Tibial artery (tissue), 4 donors: ENCODE data around the gene CLK4.
A peak's percentile ranks its signal among the peaks of the same experiment; 100 is the strongest.

Source experiments
- DNase-seq, 2 donors: peaks; one replicate each; pipeline ENCODE4 v3.0.0-alpha.2; 2019
- H3K27ac ChIP-seq, 2 donors: fragments of 200-600 bp; sonication (generic) in 1 of 2; 1 replicate in 1 of 2; 2 replicates in 1 of 2; pipeline ENCODE4 v1.5.1; 2018 to 2019; ENCODE audit warnings: mild to moderate bottlenecking in 1 of 2
- H3K27me3 ChIP-seq, 2 donors: fragments of 200-600 bp; sonication (generic) in 1 of 2; one replicate each; pipeline versions ENCODE4 v1.5.1 to v1.6.0; 2016 to 2019
- H3K36me3 ChIP-seq, 3 donors: fragments of 200-600 bp; sonication (generic) in 2 of 3; one replicate each; pipeline ENCODE4 v1.5.1; 2016 to 2019; ENCODE audit warnings: mild to moderate bottlenecking in 2 of 3
- H3K4me1 ChIP-seq, 4 donors: fragments of 200-600 bp; sonication (generic) in 2 of 4; 1 replicate in 3 of 4; 2 replicates in 1 of 4; pipeline ENCODE4 v1.5.1; 2016 to 2019
- H3K4me3 ChIP-seq, 2 donors: fragments of 200-600 bp; sonication (generic) in 1 of 2; 1 replicate in 1 of 2; 2 replicates in 1 of 2; pipeline ENCODE4 v1.5.1; 2018 to 2019; ENCODE audit warnings: mild to moderate bottlenecking in 2 of 2
- H3K9me3 ChIP-seq, 3 donors: fragments of 200-600 bp; sonication (generic) in 1 of 3; one replicate each; pipeline ENCODE4 v1.5.1; 2016 to 2019
- intact Hi-C: fragments of 100-400 bp; cut with DNase I; formaldehyde crosslinking; loops from one replicate; pipeline ENCODE4 v1.15.0; 2023; ENCODE audit warnings: low total_unique reads
- TF ChIP-seq, protein P1 (sequence below), 2 experiments: fragments of 200-600 bp in 1 of 2; fragments of 450-650 bp in 1 of 2; IDR thresholded peaks; one replicate each; pipeline ENCODE4 v1.5.1; 2017 to 2019; ENCODE audit warnings: antibody characterized with exemption in 2 of 2, mild to moderate bottlenecking in 1 of 2, moderate library complexity in 1 of 2

CLK4 gene

DNA sequence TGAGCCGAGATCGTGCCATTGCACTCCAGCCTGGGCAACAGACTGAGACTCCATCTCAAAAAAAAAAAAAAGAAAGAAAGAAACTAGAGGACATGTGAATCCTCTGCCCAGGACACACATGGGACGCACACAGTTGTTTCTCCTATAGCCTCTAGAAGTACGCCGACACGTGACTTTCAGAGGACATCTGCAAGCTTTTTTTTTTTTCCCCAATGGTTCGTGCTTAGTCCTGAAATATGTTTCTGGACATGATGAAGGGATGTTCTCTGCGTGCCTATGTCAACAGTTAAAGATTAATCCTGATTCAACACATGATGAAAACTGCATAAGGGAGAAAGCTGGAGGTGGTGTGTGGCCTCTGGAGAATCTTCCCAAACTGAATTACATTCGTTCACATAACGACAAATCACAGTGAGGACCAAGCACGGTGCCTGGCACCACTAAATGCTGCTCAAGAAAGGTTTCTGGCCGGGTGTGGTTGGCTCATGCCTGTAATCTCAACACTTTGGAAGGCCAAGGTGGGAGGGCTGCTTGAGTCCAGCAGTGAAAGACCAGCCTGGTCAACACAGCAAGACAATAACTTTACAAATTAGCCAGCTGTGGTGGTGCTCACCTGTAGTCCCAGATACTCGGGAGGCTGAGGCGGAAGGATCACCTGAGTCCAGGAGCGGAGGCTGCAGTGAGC, 46.4 kb downstream of the CLK4 start:
- TF ChIP-seq, protein P1, sequence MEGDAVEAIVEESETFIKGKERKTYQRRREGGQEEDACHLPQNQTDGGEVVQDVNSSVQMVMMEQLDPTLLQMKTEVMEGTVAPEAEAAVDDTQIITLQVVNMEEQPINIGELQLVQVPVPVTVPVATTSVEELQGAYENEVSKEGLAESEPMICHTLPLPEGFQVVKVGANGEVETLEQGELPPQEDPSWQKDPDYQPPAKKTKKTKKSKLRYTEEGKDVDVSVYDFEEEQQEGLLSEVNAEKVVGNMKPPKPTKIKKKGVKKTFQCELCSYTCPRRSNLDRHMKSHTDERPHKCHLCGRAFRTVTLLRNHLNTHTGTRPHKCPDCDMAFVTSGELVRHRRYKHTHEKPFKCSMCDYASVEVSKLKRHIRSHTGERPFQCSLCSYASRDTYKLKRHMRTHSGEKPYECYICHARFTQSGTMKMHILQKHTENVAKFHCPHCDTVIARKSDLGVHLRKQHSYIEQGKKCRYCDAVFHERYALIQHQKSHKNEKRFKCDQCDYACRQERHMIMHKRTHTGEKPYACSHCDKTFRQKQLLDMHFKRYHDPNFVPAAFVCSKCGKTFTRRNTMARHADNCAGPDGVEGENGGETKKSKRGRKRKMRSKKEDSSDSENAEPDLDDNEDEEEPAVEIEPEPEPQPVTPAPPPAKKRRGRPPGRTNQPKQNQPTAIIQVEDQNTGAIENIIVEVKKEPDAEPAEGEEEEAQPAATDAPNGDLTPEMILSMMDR (IDR thresholded peaks at IDR 0.05), result no peak
- intact Hi-C loops, result loop anchor here (10.0 kb wide), 1 partner anchor 306 kb away; no protein-coding TSS in a partner anchor
- Histone ChIP-seq H3K4me3 (no peak overlapping the region), H3K9me3 (no peaks in the 10 kb centered on the region), H3K4me1 (peaks cover 0 to 10% (median 4%) of the 10 kb centered on the region in 4 donors), H3K27me3 (peaks cover 0 to 41% of the 10 kb centered on the region in 2 donors), H3K36me3 (no peaks in the 10 kb centered on the region), H3K27ac (no peak overlapping the region)
- no peak for DNase-seq

DNA sequence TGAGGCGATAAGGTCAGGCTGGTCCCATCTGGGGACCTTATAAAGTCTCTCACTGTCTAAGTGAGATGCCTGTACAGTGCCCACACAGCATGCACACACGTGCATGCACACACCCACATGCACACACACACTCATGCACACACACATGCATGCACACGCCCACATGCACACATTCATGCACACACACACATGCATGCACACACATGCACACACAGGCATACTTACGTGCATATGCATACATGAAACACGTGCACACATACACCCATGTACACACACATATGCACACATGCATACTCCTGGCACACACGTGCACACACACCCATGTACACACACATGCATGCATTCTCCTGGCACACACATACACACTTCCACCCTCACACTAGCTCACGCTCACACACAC, 48.9 kb downstream of the CLK4 start:
- Histone ChIP-seq H3K9me3 (peaks cover 0 to 3% (median 0%) of the 10 kb centered on the region in 3 donors), H3K27me3 (peaks cover 0 to 50% of the 10 kb centered on the region in 2 donors), H3K4me3 (no peak overlapping the region), H3K27ac (no peak overlapping the region), H3K36me3 (no peaks in the 10 kb centered on the region), H3K4me1 (peaks cover 0 to 10% (median 4%) of the 10 kb centered on the region in 4 donors)
- no peak for DNase-seq
- TF ChIP-seq, protein P1 (IDR thresholded peaks at IDR 0.05), result no peak
- intact Hi-C loops, result no loop called here

DNA sequence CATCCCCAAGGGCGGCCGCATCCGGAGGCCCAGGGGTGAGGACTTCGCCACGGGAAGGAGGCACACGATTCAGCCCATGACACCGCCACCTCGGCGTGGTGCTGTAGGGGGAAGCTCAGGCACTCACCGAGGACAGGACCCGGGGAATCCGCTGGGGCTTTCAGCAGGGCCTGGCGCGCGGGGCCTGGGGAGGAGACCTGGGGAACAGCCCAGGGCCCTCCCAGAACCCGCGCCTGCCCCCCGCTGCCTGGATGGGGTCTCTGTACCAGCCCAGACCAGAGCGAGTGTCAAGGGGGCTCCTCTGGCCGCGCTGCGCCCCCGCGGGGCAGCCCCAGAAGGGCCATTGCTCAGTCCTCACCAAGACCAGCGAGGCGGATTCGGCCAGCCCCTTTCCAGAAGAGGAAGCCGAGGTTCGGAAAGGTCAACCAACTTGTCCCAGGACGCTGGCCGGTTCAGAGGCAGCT, 49.4 kb downstream of the CLK4 start:
- Histone ChIP-seq H3K27me3 (peaks cover 0 to 49% of the 10 kb centered on the region in 2 donors), H3K4me1 (peaks cover 0 to 10% (median 4%) of the 10 kb centered on the region in 4 donors), H3K27ac (no peak overlapping the region), H3K4me3 (no peak overlapping the region), H3K36me3 (no peaks in the 10 kb centered on the region), H3K9me3 (peaks cover 0 to 8% (median 3%) of the 10 kb centered on the region in 3 donors)
- TF ChIP-seq, protein P1 (IDR thresholded peaks at IDR 0.05), result no peak
- DNase-seq, result no peak
- intact Hi-C loops, result no loop called here

DNA sequence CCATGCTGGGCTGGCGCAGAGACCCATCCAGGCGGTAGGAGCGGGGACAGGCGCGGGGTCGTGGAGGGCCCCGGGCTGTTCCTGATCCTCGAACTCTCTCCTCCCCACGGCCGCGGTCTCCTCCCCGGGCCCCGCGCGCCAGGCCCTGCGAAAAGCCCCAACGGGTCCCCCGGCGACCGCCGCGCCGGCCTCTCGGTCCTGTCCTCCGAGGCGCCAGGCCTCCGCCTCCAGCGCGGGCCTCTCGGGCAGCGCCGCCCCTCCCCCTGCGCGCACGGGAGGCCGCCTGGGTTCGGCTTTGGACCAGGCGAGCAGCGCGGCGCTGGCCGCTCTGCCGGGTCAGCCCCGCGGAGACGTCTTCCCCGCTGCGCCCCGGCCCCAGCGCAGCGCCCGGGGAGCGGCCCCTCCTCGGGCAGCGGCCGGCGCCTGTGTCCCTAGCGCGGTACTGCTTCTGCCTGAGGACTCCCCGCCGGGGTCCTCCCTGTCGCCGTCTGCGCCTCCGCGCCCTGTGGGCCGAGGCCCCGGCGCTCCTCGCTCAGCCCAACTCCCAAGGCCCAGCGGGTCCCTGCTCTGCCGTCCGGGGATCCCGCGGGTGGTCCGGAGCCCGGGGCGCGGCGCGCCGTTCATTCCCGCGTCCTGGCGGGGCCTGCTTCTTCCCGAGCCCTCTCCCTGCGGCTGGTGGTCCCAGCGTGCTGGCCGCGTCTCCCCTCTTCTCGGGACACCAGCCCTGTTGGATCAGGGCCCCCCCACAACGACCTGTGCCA, 50.1 kb downstream of the CLK4 start:
- Histone ChIP-seq H3K9me3 (peaks cover 0 to 8% (median 3%) of the 10 kb centered on the region in 3 donors), H3K4me3 (peak overlapping the region in 1 of 2 donors; percentile 18), H3K36me3 (no peaks in the 10 kb centered on the region), H3K4me1 (peaks cover 0 to 10% (median 4%) of the 10 kb centered on the region in 4 donors), H3K27me3 (peaks cover 0 to 47% of the 10 kb centered on the region in 2 donors), H3K27ac (no peak overlapping the region)
- no peak for DNase-seq
- intact Hi-C loops, result no loop called here
- TF ChIP-seq, protein P1 (IDR thresholded peaks at IDR 0.05), result no peak

DNA sequence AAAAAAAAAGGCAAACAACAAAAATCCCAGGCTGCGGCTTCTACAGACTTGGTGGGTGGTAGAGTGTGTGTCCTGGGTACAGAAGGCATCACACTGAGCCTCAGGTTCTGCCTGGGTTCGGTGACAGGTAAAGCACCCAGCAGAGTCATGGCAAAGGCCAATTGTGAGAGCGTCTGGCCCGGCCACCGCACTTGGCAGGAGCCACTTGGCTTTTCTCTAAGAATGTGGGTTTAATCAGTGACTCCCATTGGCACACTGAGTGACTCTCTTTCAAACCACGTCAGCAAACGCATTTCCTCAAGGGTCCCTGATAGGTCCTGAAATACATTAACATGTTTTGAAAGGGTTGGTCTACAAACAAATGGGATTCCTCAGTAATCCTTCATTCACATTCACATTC, 53.6 kb downstream of the CLK4 start:
- H3K9me3 ChIP-seq, result peaks cover 0 to 8% (median 3%) of the 10 kb centered on the region in 3 donors
- no peak for DNase-seq
- no peak overlapping the region for H3K27ac ChIP-seq
- TF ChIP-seq, protein P1 (IDR thresholded peaks at IDR 0.05), result no peak
- H3K4me1 ChIP-seq, result peaks cover 0 to 10% (median 4%) of the 10 kb centered on the region in 4 donors
- H3K4me3 ChIP-seq, result no peak overlapping the region
- intact Hi-C loops, result no loop called here
- H3K27me3 ChIP-seq, result peaks cover 0 to 38% of the 10 kb centered on the region in 2 donors
- no peaks in the 10 kb centered on the region for H3K36me3 ChIP-seq
